WI38 (cell line): ENCODE data around the gene GBP5.
"Not testable (repeated sequence)": the region's sequence is repeated elsewhere in the genome, so short reads cannot be mapped to it uniquely, and the experiment has no call there.

Experiments used
- H3K4me3 ChIP-seq: 2 replicates; pipeline ENCODE4 v1.5.1; 2011; ENCODE audit warnings: low read depth, mild to moderate bottlenecking, control low read depth, low read length
- CTCF ChIP-seq: IDR thresholded peaks from 2 replicates; pipeline ENCODE4 v1.5.1; 2012; ENCODE audit warnings: low read depth, mild to moderate bottlenecking, control low read depth, low read length

The GBP5 gene

GRCh38 chr1:89306273-89306672 is 33.6 kb upstream of the GBP5 start:
- no peak for TF ChIP-seq CTCF

GRCh38 chr1:89305493-89305892 is 32.8 kb upstream of the GBP5 start:
- TF ChIP-seq CTCF, result no peak
- no peak overlapping the region for H3K4me3 ChIP-seq

More at GRCh38 chr1:89306273-89306672, 33.6 kb upstream of the GBP5 start:
- no peak overlapping the region for H3K4me3 ChIP-seq

- no peak overlapping the region for H3K4me3 ChIP-seq
- TF ChIP-seq CTCF, result no peak
These were observed 32.0 kb upstream of the GBP5 start for GRCh38 chr1:89304572-89305230.

- no peak overlapping the region for H3K4me3 ChIP-seq
- TF ChIP-seq CTCF, result no peak
These were observed 30.2 kb upstream of the GBP5 start for GRCh38 chr1:89302697-89303332.

GRCh38 chr1:89299739-89300463 is 27.2 kb upstream of the GBP5 start:
- H3K4me3 ChIP-seq, result not testable (repeated sequence)

GRCh38 chr1:89298461-89298860 is 25.8 kb upstream of the GBP5 start:
- H3K4me3 ChIP-seq, result no peak overlapping the region
- no peak for TF ChIP-seq CTCF

- TF ChIP-seq CTCF, result no peak
- H3K4me3 ChIP-seq, result no peak overlapping the region
These were observed 22.5 kb upstream of the GBP5 start for GRCh38 chr1:89295187-89295586.
